MG63 (cell line): ENCODE data around the gene REPS1. TPM values are rescaled to one million over a fixed set of nuclear protein-coding genes. Genes with fewer than 3 reads are reported as not detected.
"Not testable (repeated sequence)": the region's sequence is repeated elsewhere in the genome, so short reads cannot be mapped to it uniquely, and the experiment has no call there.

Source experiments
- DNase-seq: peaks from one replicate; pipeline ENCODE4 v3.0.0-alpha.2; 2020
- H3K27me3 ChIP-seq: fragments of 250-450 bp; sonication (Bioruptor Pico); 2 replicates; pipeline ENCODE4 v1.5.1; 2020; ENCODE audit warnings: mild to moderate bottlenecking, moderate library complexity
- H3K36me3 ChIP-seq: fragments of 250-450 bp; sonication (Bioruptor Pico); 2 replicates; pipeline ENCODE4 v1.5.1; 2020; ENCODE audit warnings: mild to moderate bottlenecking, moderate library complexity
- H3K4me3 ChIP-seq: fragments of 250-450 bp; sonication (Bioruptor Pico); 2 replicates; pipeline ENCODE4 v1.5.1; 2020; ENCODE audit warnings: mild to moderate bottlenecking, moderate library complexity
- H3K9me3 ChIP-seq: fragments of 250-450 bp; sonication (Bioruptor Pico); 2 replicates; pipeline ENCODE4 v1.5.1; 2020; ENCODE audit warnings: mild to moderate bottlenecking, moderate library complexity
- total RNA-seq: library from RNA; depleted of rRNA; stranded (reverse); fragments of >200 nt; shearing (Covaris generic); gene quantifications from 2 replicates; pipeline ENCODE4 v1.2.3, GENCODE V29; 2014; ENCODE audit warnings: low replicate concordance; rRNA removed

The REPS1 gene, protein sequence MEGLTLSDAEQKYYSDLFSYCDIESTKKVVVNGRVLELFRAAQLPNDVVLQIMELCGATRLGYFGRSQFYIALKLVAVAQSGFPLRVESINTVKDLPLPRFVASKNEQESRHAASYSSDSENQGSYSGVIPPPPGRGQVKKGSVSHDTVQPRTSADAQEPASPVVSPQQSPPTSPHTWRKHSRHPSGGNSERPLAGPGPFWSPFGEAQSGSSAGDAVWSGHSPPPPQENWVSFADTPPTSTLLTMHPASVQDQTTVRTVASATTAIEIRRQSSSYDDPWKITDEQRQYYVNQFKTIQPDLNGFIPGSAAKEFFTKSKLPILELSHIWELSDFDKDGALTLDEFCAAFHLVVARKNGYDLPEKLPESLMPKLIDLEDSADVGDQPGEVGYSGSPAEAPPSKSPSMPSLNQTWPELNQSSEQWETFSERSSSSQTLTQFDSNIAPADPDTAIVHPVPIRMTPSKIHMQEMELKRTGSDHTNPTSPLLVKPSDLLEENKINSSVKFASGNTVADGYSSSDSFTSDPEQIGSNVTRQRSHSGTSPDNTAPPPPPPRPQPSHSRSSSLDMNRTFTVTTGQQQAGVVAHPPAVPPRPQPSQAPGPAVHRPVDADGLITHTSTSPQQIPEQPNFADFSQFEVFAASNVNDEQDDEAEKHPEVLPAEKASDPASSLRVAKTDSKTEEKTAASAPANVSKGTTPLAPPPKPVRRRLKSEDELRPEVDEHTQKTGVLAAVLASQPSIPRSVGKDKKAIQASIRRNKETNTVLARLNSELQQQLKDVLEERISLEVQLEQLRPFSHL
- 17.2 and 19.9 TPM in 2 replicates for total RNA-seq

DNA sequence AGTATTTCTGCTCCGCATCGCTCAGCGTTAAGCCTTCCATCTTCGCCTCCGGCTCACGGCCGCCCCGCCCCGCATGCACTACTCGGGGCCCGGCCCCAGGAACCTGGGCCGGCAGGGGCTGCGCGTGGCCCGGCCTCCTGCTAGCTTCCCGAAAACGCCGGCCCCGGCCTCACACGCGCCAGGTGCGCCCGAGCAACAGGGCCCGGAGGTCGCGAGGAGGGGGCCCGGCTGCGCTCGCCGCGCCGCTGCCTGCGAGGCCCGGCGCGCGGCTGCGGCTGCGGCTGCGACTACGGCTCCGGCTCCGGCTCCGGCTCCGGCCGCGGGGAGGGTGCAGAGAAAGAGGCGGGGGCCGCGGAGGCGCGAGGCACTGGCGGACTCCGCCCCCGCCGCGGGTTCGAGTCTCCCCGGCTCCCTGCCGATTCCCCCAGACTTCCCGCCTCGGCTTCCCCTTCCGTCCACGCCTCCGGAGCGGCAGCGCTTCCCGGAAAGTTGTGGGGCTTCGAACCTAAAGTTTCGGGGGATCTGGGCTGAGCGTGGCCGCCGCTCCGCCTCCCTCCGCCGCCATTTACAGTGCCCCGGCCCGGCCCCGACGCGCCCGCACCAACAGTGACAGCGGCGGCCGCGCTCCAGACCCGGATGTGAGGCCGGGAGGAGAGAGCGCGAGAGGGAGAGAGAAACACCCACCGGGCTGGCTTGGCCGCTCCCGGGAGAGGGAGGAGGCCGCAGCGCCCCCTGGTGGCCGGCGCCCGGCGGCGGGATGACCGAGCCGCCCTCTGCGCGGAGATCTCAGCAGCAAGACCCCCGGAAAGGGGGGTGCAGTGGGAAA is at the start of gene REPS1:
Gene REPS1 (minus strand): TSS at position 611 of the 826 bp plus-strand sequence. CDS start 571 bp downstream, at position 40.
- peak; percentile 89 for DNase-seq
- peak within 1 kb of the TSS; percentile 94 for H3K4me3 ChIP-seq
- no peaks in the 10 kb centered on the region for H3K27me3 ChIP-seq
- H3K36me3 ChIP-seq, result no peaks in the 10 kb centered on the region
- H3K9me3 ChIP-seq, result no peaks in the 10 kb centered on the region

DNA sequence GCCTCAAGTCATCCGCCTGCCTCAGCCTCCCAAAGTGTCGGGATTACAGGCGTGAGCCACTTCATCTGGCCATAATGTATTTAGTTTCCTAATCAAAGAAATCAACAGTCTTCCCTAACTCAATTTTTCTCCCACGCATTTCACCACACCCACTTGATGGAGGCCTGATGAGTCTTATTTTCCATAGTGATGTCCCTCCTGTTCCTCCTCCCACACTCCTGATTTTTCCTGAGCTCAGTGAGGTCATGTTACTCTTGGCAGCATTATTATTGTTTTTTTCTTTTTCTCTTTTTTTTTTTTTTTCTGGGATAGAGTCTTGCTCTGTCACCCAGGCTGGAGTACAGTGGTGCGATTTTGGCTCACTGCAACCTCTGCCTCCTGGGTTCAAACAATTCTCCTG is 49.4 kb upstream of the REPS1 start:
- Histone ChIP-seq H3K4me3 (no peak overlapping the region), H3K36me3 (peaks cover 2% of the 10 kb centered on the region; the same call in 1 of the 2 replicates), H3K9me3 (no peaks in the 10 kb centered on the region), H3K27me3 (no peaks in the 10 kb centered on the region)
- DNase-seq, result peak; percentile 15

DNA sequence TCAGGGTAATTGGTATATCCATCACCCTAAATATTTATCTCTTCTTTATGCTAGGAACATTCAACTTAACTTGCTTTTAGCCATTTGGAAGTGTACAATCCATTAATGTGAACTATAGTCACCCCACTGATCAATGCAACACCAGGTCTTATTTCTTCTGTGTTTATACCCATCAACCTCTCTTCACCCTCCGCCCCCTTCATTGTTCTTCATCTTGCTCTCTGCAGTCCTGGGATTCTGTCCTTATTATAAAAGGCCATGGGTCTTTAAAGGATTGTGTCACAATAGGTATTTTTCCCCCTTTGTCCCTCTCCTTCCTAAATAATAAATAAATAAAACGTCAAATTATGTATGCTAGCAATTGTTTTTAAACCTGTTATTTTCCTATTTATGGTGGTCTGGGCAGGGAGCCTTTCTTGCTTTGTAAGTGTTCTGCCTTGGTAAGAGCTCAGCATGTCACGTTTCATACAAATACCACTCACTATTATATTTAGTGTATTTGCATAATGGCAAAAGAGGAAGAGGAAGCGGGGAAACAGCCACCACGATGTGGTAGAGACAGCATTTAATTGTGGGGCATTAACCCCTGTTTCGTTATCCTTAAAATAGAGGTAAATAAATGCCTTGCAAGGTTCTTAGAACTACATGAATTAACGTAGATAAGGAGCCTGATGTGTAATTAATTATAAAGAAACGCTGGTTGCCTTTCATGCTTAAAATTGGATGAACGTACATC is 42.3 kb upstream of the REPS1 start:
- Histone ChIP-seq H3K27me3 (no peaks in the 10 kb centered on the region), H3K9me3 (no peaks in the 10 kb centered on the region), H3K4me3 (no peak overlapping the region; the same call in 1 of the 2 replicates), H3K36me3 (no peaks in the 10 kb centered on the region)
- no peak for DNase-seq

DNA sequence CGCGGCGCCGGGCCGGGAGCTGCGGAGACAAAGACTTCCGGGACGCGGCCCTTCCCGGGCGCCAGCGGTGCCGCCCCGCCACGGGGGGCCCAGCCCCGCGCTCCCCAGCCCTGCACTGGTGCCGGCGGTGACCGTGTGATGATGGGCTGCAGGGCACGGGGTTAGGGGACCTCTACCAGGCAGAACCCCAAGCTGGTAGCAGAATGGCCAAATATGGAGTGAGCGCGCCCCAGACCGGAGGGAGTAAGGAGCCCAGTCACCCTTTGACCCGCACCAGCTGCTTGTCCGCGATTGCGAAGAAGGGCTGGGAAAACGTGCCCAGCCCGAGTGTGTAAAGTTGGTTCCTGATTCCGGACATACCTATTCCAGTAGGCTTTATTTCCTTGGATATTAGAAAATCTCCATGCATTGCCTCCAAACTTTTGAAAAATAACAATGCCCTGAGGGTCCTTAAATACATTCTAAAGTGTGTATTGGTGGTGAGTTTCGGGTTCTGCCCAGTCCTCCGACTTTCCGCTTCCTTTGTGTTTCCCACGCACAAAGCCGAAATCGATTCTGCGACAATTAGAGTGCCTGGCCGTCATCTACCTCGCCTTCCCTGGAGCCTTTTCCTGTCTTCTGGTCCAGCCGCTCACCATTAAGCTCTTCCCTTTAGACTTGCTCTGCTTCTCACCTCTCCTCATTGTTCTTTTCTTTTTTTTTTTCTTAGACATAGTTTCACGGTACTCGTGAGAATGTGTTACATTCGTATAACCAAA is 41.6 kb upstream of the REPS1 start:
- H3K27me3 ChIP-seq, result no peaks in the 10 kb centered on the region
- peak; percentile 54 for DNase-seq

DNA sequence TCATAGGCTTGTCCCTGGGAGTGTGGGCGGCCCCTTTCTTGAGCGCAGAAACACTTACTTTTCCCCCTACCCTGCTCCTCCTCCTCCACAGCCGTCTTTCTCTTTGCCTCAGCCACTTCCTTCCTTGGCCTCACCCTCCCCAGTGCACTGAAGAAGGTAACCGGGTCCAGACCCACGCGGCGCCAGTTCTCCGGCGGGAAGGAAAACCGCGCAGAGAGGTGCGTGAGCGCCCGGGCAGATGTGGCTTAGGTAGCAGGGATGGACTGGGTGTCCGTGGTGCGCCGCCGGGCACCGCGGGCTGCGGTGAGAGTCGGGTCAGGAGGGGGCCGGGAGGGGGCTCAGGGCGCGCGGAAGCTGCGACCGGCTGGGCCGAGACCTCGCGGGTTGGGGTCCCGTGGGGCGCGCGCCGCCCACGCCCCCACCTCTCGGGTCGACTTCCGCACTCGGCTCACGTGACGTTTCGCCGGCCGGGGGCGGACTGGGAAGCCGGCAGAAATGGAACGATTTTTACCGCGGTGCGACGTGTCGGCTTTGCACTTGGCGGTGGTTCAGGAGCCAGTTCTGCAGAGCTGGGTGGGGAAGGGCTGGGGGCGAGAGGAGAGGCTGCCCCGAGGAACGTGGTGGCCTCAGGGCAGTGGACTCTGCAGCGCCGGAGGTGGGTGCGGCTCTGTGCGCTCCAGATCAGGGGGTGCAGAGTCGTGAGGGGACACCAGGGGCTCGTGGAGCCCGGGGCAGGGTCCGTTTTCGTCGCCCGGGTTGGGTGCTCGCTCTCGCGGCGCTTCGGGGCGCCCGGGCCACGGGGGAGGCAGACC is 40.8 kb upstream of the REPS1 start, which contains the start of gene ABRACL:
Gene ABRACL (plus strand): TSS at position 88 of the 812 bp plus-strand sequence. CDS start 5,416 bp downstream, outside the sequence.
- Histone ChIP-seq H3K27me3 (no peaks in the 10 kb centered on the region), H3K4me3 (peak within 1 kb of the TSS; percentile 69), H3K36me3 (no peaks in the 10 kb centered on the region), H3K9me3 (no peaks in the 10 kb centered on the region)
- DNase-seq, result peak; percentile 67

More for the DNA sequence above, 41.6 kb upstream of the REPS1 start:
- Histone ChIP-seq H3K4me3 (peak overlapping the region; percentile 69), H3K9me3 (no peaks in the 10 kb centered on the region), H3K36me3 (no peaks in the 10 kb centered on the region)

DNA sequence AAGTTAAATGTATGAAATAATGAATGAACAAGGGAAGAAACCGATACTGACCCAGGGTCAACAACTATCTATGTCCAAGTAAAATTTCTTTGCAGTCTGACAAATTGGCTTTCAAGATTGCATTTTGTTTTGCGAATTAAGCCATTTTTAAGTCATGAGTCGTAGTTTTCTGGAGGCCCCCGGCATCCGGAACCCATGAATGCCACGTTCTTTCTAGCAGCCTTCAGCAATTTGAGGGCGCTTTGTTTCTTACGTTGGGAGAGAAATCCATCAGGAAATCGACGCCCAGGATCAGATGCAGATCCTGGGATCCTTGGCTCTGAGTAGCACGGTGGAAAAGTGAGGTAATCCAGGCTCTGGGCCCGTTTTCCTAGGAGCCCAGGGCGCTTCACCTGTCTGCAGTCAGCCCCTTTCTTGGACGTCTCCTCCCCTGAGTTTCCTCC is 40.2 kb upstream of the REPS1 start:
- Histone ChIP-seq H3K27me3 (no peaks in the 10 kb centered on the region), H3K9me3 (no peaks in the 10 kb centered on the region)
- DNase-seq, result no peak

DNA sequence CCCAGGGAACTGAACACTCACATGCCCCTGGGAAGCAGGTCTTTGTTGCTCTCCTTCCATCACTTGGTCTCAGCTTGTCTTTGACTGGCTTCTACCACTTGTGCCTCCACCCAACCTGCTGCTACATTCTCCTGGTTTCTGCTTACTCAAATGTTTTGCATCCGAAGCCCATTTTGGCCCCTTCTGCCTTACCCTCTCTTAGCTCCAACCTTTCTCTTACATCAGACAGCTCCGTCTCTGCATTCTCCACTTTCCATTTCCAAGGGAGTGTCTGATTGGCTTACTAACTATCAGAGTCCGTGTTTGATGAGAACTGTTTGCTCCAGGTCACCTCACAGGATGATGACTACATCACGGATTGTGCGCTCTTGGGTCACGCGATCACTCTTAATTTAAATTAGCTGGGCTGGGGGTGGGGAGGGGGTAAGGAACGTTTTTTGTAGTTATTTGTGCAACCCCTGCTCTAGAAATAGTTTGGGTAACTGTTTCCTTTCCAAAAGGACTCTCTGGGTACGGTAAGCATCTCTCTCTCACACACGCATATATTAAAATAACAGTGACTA is 39.6 kb upstream of the REPS1 start:
- no peak for DNase-seq
- Histone ChIP-seq H3K36me3 (no peaks in the 10 kb centered on the region), H3K9me3 (no peaks in the 10 kb centered on the region), H3K27me3 (no peaks in the 10 kb centered on the region), H3K4me3 (peak overlapping the region; percentile 69)

More for the DNA sequence above, 40.2 kb upstream of the REPS1 start:
- H3K4me3 ChIP-seq, result peak overlapping the region; percentile 69
- no peaks in the 10 kb centered on the region for H3K36me3 ChIP-seq

DNA sequence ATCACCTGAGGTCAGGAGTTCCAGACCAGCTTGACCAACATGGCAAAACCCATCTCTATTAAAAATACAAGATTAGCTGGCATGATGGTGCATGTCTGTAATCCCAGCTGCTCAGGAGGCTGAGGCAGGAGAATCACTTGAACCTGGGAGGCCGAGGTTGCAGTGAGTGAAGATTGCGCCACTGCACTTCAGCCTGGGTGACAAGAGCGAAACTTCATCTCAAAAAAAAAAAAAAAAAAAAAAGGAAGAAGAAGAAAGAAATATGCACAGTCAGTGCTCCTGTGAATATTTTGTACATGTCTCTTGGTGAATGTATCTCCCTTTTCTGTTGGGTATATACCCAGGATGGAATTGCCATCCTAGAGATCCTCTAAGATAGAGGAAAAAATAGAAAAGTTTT is 37.4 kb upstream of the REPS1 start:
- DNase-seq, H3K4me3 ChIP-seq, H3K27me3 ChIP-seq: not testable (repeated sequence)

DNA sequence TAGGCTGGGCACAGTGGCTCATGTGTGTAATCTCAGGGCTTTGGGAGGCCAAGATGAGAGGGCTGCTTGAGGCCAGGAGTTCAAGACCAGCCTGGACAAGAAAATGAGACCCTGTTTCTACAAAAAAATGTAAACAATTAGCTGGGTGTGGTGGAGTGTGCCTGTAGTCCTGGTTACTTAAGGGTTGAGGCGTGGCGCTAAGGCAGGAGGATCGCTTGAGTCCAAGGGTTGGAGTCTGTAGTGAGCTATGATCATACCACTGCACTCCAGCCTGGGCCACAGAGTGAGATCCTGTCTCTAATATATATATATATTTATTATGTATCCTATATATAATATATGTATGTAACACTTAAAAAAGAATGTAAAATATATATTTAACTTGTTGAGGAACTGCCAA is 32.6 kb upstream of the REPS1 start:
- no peaks in the 10 kb centered on the region for H3K27me3 ChIP-seq
- no peak overlapping the region for H3K4me3 ChIP-seq
- no peaks in the 10 kb centered on the region for H3K9me3 ChIP-seq
- H3K36me3 ChIP-seq, result no peaks in the 10 kb centered on the region
- DNase-seq, result no peak

More for the DNA sequence above, 37.4 kb upstream of the REPS1 start:
- not testable (repeated sequence) for H3K9me3 ChIP-seq, H3K36me3 ChIP-seq

DNA sequence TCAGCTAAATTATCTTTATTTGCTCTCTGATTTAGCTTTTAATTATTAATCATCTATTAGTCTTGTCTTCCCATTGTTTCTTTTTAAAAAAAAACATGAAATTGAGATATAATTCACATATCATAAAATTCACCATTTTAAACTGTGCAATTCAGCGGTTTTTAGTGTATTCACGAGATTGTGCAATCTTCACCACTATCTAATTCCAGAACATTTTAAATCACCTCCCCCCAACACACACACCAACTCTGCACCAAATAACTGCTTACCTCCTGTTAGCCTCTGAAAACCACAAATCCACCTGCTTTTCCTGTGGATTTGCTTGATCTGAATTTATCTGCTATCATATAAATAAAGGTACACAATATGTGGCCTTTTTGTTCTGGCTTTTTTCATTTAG is 31.7 kb upstream of the REPS1 start:
- no peak for DNase-seq
- no peaks in the 10 kb centered on the region for H3K27me3 ChIP-seq
- H3K9me3 ChIP-seq, result no peaks in the 10 kb centered on the region
- no peaks in the 10 kb centered on the region for H3K36me3 ChIP-seq
- H3K4me3 ChIP-seq, result no peak overlapping the region

DNA sequence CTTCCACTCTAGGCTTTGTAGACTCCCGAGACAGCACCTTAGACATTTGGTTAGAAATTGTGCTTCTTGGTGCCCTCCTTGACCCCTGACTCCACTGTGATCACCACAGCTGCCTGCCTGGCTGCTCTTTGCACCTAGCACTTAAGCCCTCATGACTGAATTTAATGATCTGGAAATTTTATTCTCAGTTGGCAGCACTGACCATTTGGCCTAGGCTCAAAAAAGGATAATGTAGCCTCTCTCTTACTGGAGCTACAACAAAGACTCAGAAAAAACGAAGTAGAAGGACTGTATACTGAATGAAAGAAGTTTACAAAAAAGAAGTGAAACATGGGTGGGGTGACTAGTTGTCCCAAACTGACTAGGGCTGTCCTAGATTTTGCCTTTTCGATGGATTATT is 29.2 kb upstream of the REPS1 start:
- Histone ChIP-seq H3K4me3 (no peak overlapping the region), H3K9me3 (no peaks in the 10 kb centered on the region), H3K27me3 (peaks cover 3% of the 10 kb centered on the region; the same call in 1 of the 2 replicates), H3K36me3 (no peaks in the 10 kb centered on the region)
- peak; percentile 55 for DNase-seq

DNA sequence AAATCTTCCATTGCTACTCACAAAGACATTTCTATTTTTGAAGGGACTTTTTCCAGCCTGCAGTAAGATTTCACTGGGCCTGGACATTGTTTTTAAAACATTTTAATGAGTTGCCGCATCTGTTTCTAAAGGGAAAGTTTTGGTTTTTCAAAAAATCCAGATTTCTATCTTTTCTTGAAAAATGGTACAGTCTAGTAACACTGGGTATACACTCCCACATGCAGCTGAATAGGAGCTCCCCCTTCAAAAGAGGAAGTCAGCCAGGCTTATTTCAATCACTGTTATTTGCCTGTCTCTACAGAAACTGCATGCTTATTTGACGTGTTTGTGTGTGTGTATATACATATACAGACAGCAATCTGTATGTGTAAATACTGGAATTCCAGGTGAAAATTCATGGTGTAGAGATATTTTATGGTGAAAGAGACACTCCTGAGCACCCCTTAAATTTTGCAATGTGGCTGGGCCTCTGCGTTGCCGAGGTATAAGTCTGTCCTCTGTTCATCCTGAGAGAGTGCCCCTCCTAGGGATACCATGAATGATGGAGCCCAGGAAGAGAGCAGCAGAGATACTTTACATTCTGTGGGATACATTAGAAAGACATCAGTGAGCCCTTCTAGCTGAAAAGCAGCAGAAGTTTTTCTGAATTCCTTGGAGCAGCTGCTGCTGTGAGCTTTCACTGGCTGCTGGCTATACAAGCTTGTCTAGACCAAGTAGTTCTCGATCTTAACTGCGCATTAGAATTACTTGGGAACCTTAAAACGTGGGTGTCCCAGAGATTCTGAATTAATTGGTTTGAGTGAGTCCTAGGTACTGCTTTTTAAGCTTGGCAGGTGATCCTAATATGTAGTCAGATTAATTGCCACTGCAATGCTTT is 28.5 kb upstream of the REPS1 start:
- Histone ChIP-seq H3K9me3 (no peaks in the 10 kb centered on the region), H3K4me3 (no peak overlapping the region), H3K36me3 (no peaks in the 10 kb centered on the region), H3K27me3 (peaks cover 3% of the 10 kb centered on the region; the same call in 1 of the 2 replicates)
- no peak for DNase-seq

DNA sequence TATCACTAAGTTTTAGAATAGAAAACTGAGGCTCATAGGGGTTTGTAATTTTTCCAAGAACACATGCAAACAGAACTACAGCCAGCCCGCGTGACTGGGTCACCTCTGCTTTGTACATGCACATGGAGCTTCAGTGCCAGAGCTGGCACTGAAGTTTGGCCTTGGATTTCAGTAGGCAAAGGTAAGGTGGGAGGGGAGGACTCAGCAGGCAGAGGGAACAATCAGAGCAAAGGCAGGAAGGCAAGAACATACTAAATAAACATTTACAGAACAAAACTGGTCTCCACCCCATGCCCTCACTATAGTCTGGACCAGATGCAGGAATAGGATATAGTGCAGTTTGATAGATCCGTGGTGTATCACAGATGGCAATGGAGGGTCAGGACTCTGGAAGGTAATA is 26.9 kb upstream of the REPS1 start:
- H3K4me3 ChIP-seq, result no peak overlapping the region

More for the DNA sequence above, 26.9 kb upstream of the REPS1 start:
- Histone ChIP-seq H3K9me3 (no peaks in the 10 kb centered on the region), H3K27me3 (peaks cover 3% of the 10 kb centered on the region; the same call in 1 of the 2 replicates), H3K36me3 (no peaks in the 10 kb centered on the region)
- DNase-seq, result no peak
